ENCODE measurements around the gene SMIM1. TPM values are rescaled to one million over a fixed set of nuclear protein-coding genes. Genes with fewer than 3 reads are reported as not detected.

The SMIM1 gene
- total RNA-seq, 2 experiments from 2014 or later = 1.5 to 2.2 TPM

- no peak for DNase-seq
- intact Hi-C loops (cut with micrococcal nuclease) = no loop called here
- ChIA-PET CTCF (interaction anchor here (1.5 kb wide), 1 partner anchor 25 kb away, joined by 3 read pairs; no protein-coding TSS in a partner anchor), POLR2A (no interaction called here)
- ATAC-seq = no peak
- TF ChIP-seq, protein P1, sequence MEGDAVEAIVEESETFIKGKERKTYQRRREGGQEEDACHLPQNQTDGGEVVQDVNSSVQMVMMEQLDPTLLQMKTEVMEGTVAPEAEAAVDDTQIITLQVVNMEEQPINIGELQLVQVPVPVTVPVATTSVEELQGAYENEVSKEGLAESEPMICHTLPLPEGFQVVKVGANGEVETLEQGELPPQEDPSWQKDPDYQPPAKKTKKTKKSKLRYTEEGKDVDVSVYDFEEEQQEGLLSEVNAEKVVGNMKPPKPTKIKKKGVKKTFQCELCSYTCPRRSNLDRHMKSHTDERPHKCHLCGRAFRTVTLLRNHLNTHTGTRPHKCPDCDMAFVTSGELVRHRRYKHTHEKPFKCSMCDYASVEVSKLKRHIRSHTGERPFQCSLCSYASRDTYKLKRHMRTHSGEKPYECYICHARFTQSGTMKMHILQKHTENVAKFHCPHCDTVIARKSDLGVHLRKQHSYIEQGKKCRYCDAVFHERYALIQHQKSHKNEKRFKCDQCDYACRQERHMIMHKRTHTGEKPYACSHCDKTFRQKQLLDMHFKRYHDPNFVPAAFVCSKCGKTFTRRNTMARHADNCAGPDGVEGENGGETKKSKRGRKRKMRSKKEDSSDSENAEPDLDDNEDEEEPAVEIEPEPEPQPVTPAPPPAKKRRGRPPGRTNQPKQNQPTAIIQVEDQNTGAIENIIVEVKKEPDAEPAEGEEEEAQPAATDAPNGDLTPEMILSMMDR (IDR thresholded peaks at IDR 0.05) = no peak
- Mint-ChIP-seq H3K27ac (no peak overlapping the region), H3K4me1 (ENCODE audit: low read depth) (peaks cover 21% of the 10 kb centered on the region), H3K4me3 (no peak overlapping the region), H3K36me3 (ENCODE audit: low read depth) (no peaks in the 10 kb centered on the region), H3K27me3 (peaks cover 2% of the 10 kb centered on the region), H3K9me3 (no peaks in the 10 kb centered on the region)
These were observed 23.0 kb upstream of the SMIM1 start for GRCh38 chr1:3749512-3749911.

GRCh38 chr1:3750741-3751140, 21.8 kb upstream of the SMIM1 start:
- ATAC-seq = no peak
- ChIA-PET POLR2A (no interaction called here), CTCF (no interaction called here)
- H3K36me3 Mint-ChIP-seq (ENCODE audit: low read depth) = no peaks in the 10 kb centered on the region
- intact Hi-C loops (cut with micrococcal nuclease) = no loop called here
- H3K4me3 Mint-ChIP-seq = no peak overlapping the region
- TF ChIP-seq, protein P1 (IDR thresholded peaks at IDR 0.05) = no peak
- no peak for DNase-seq
- H3K4me1 Mint-ChIP-seq (ENCODE audit: low read depth) = peaks cover 14% of the 10 kb centered on the region
- no peaks in the 10 kb centered on the region for H3K9me3 Mint-ChIP-seq
- H3K27ac Mint-ChIP-seq = no peak overlapping the region
- peaks cover 2% of the 10 kb centered on the region for H3K27me3 Mint-ChIP-seq

DNA sequence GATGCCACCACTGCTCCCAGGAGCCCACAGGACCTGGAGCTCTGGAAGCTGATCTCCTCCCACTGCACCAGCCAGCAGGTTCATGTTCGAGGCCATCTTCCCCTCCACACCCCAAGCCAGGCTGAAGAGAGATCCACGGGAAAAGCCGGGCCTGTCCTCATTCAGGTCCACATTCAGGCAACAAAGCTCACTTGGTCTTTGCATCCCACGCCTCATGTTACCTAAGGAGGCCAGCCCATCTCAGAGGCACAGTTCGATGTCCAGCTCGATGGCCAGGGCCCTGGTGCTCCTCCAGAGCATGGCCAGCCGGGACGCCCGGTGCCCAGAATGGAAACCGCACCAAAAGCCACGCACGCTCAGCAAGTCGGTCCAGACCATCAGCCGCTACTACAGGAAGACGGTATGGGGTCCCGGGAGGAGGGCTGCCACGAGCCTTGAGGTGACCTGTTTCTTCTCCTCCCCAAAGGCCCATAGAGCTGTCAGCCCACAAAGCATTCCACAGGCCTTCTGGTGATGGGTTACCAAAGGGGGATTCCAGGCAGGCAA, 20.1 kb upstream of the SMIM1 start, which contains the start of gene CCDC27:
Gene CCDC27 (plus strand): TSS at position 51 of the 546 bp plus-strand sequence. CDS start 32 bp downstream, at position 83.
- CTCF ChIA-PET = no interaction called here
- peaks cover 4% of the 10 kb centered on the region for H3K27me3 Mint-ChIP-seq
- peaks cover 7% of the 10 kb centered on the region for H3K4me1 Mint-ChIP-seq (ENCODE audit: low read depth)
- H3K36me3 Mint-ChIP-seq (ENCODE audit: low read depth) = no peaks in the 10 kb centered on the region
- H3K4me3 Mint-ChIP-seq = no peak within 1 kb of the TSS
- intact Hi-C loops (cut with micrococcal nuclease) = no loop called here
- POLR2A ChIA-PET = interaction anchor here (0.9 kb wide), 1 partner anchor 15 kb away, joined by 3 read pairs; no protein-coding TSS in a partner anchor
- TF ChIP-seq, protein P1 (IDR thresholded peaks at IDR 0.05) = no peak
- ATAC-seq = no peak
- no peak for DNase-seq
- H3K27ac Mint-ChIP-seq = no peak within 1 kb of the TSS
- no peaks in the 10 kb centered on the region for H3K9me3 Mint-ChIP-seq

DNA sequence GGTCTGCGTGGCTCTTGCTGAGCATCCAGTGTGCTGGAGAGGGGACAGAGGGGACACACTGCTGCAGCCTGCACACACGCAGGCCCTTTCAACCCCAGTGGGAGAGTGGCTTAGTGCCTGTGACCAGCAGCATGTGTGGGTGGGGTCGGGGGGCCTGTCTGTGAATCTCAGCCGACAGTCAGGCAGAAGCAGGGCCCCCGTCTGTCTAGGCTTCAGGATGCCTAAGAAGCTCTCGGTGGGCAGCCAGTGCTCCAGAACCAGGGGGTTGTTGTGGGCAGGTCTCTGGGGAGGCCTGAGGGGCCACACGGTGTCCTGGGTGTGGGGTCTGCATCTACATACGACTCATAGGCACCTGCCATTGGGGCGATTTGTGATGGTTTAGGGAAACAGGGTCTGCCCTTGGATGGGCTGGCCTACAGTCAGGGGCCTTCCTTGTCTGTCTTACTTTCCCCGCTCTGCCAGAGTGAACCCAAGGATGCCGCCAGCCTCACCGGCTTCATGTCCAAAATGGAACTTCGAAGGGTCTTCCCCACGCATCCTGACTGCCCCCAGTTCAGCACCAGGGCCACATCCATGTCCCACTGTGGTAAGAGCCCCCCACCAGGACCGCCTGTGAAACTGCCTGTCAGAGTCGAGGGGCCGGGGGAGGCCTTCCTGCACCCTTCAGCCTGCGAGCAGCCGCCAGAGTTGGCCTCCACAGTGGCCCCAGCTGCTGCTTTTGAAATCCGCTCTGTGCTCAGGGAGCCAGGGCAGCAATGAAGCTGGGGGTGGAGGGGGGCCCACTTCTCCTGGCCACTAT, 18.7 kb upstream of the SMIM1 start:
- Mint-ChIP-seq H3K4me1 (ENCODE audit: low read depth) (no peaks in the 10 kb centered on the region), H3K27ac (no peak overlapping the region), H3K36me3 (ENCODE audit: low read depth) (no peaks in the 10 kb centered on the region), H3K9me3 (no peaks in the 10 kb centered on the region), H3K4me3 (no peak overlapping the region), H3K27me3 (peaks cover 6% of the 10 kb centered on the region)
- ChIA-PET POLR2A (no interaction called here), CTCF (no interaction called here)
- intact Hi-C loops (cut with micrococcal nuclease) = no loop called here
- DNase-seq (no peak), ATAC-seq (no peak)
- TF ChIP-seq, protein P1 (IDR thresholded peaks at IDR 0.05) = no peak

- intact Hi-C loops (cut with micrococcal nuclease) = no loop called here
- Mint-ChIP-seq H3K27me3 (peaks cover 11% of the 10 kb centered on the region), H3K27ac (no peak overlapping the region), H3K4me1 (ENCODE audit: low read depth) (no peaks in the 10 kb centered on the region), H3K9me3 (peaks cover 6% of the 10 kb centered on the region), H3K36me3 (ENCODE audit: low read depth) (no peaks in the 10 kb centered on the region), H3K4me3 (no peak overlapping the region)
- ChIA-PET CTCF (no interaction called here), POLR2A (interaction anchor here (0.7 to 1.2 kb wide), 2 partner anchors 28 to 1603 kb away, joined by 3 to 5 read pairs; no protein-coding TSS in a partner anchor)
- TF ChIP-seq, protein P1 (IDR thresholded peaks at IDR 0.05) = no peak
- DNase-seq (no peak), ATAC-seq (no peak)
These were observed 16.2 kb upstream of the SMIM1 start for GRCh38 chr1:3756394-3756793.

All from activated CD8-positive, alpha-beta T cell treated with anti-CD3 and anti-CD28 coated beads for 36 hours (primary cell).